ENCODE results near the gene BYSL. TPM values are rescaled to one million over a fixed set of nuclear protein-coding genes. Genes with fewer than 3 reads are reported as not detected.

BYSL gene
- total RNA-seq, 4 donors from 2014 or later: 4.1 to 12.2 (median 7.7) TPM

GRCh38 chr6:41975276-41975675 lies 54.0 kb downstream of the BYSL start:
- 76 to 78% methylated on average over 4 of the region's 4 CpGs for WGBS, 2 donors
- TF ChIP-seq, protein P1, sequence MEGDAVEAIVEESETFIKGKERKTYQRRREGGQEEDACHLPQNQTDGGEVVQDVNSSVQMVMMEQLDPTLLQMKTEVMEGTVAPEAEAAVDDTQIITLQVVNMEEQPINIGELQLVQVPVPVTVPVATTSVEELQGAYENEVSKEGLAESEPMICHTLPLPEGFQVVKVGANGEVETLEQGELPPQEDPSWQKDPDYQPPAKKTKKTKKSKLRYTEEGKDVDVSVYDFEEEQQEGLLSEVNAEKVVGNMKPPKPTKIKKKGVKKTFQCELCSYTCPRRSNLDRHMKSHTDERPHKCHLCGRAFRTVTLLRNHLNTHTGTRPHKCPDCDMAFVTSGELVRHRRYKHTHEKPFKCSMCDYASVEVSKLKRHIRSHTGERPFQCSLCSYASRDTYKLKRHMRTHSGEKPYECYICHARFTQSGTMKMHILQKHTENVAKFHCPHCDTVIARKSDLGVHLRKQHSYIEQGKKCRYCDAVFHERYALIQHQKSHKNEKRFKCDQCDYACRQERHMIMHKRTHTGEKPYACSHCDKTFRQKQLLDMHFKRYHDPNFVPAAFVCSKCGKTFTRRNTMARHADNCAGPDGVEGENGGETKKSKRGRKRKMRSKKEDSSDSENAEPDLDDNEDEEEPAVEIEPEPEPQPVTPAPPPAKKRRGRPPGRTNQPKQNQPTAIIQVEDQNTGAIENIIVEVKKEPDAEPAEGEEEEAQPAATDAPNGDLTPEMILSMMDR (IDR thresholded peaks at IDR 0.05): no peak
- TF ChIP-seq POLR2A (IDR thresholded peaks at IDR 0.05): no peak
- intact Hi-C loops (cut with DNase I; ENCODE audit: low total_unique reads): no loop called here
- no peak overlapping the region for H3K4me3 ChIP-seq (ENCODE audit: low read depth, poor library complexity, severe bottlenecking)
- no peak for DNase-seq (ENCODE audit: low spot score in 2 of 2)

DNA sequence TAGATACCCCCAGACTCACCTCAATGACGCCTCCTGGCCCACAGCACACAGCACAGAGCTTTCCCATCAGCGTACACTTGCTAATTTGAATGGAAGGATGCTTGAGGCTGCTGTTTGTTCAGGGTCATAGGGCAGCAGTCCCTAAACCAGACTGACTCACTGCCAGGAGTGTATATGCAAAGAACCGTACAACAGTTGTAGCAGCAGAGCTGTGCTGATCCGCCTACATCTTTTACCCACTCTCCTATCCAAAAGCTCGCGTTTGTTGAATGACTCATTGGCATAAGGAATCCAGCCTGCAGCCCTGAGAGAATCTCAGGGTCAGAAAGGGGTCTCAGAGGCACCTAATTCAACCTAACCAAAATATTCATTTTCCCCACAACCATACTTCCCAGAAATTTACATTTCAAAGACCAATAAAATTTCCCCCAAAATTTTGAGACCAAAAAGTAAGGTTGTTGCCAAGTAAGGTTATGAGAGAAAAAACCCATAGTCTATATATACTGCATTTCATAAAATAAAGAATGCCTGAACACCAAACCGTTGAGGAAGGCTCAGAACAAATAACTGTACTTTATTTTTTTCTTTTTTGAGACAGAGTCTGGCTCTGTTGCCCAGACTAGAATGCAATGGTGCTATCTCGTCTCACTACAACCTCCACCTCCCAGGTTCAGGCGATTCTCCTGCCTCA lies 55.6 kb downstream of the BYSL start:
- no peak for DNase-seq (ENCODE audit: low spot score in 2 of 2)
- H3K4me3 ChIP-seq (ENCODE audit: low read depth, poor library complexity, severe bottlenecking): no peak overlapping the region
- no peak for TF ChIP-seq POLR2A (IDR thresholded peaks at IDR 0.05)
- TF ChIP-seq, protein P1 (IDR thresholded peaks at IDR 0.05): no peak
- intact Hi-C loops (cut with DNase I; ENCODE audit: low total_unique reads): no loop called here
- 63 to 72% methylated on average over 9 of the region's 9 CpGs for WGBS, 2 donors

Other genes with a start within 250 kb of the BYSL start
- 10 to 100 TPM; 20.2 to 38.3 (median 26.0) TPM for gene TFEB, start 185.9 kb upstream of the BYSL start, total RNA-seq
- gene PGC, start 174.1 kb upstream of the BYSL start, total RNA-seq: under 1 TPM in 1 of 4 donors, not detected in 3; 0.42 TPM
- gene FRS3, start 141.6 kb upstream of the BYSL start, total RNA-seq: 1 to 10 TPM in 3 of 4 donors, under 1 TPM in 1; 0.79 to 4.2 (median 2.4) TPM
- 1 to 10 TPM; 3.2 to 5.0 (median 3.9) TPM for gene PRICKLE4, start 140.7 kb upstream of the BYSL start, total RNA-seq
- gene TOMM6, start 133.8 kb upstream of the BYSL start, total RNA-seq: 100 to 1,000 TPM in 2 of 4 donors, 10 to 100 TPM in 2; 90.7 to 136 (median 100) TPM
- 1 to 10 TPM; 2.3 to 7.3 (median 3.7) TPM for gene USP49, start 26.1 kb upstream of the BYSL start, total RNA-seq
- gene MED20, start 360 bp upstream of the BYSL start, total RNA-seq: 10 to 100 TPM in 2 of 4 donors, 1 to 10 TPM in 2; 5.7 to 11.5 (median 9.8) TPM
- gene CCND3, start 20.3 kb downstream of the BYSL start, total RNA-seq: 100 to 1,000 TPM; 130 to 169 (median 157) TPM
- 10 to 100 TPM; 15.8 to 24.0 (median 18.9) TPM for gene TAF8, start 129.0 kb downstream of the BYSL start, total RNA-seq
- 100 to 1,000 TPM; 106 to 200 (median 137) TPM for gene C6orf132, start 221.1 kb downstream of the BYSL start, total RNA-seq